Measurements from ENCODE around the gene CSRNP2.
A peak's percentile ranks its signal among the peaks of the same experiment; 100 is the strongest.

Gene CSRNP2

GRCh38 chr12:51077930-51078329 is 5.5 kb downstream of the CSRNP2 start:
- no peak for DNase-seq

GRCh38 chr12:51076236-51076930 is 7.0 kb downstream of the CSRNP2 start:
- DNase-seq = peak in 1 of 2 experiments; percentile 8

- no peak for DNase-seq
Measured at GRCh38 chr12:51075390-51075789, 8.0 kb downstream of the CSRNP2 start.

GRCh38 chr12:51071663-51072062 is 11.7 kb downstream of the CSRNP2 start:
- DNase-seq = no peak

GRCh38 chr12:51070004-51070403 is 13.4 kb downstream of the CSRNP2 start:
- DNase-seq = no peak

GRCh38 chr12:51067771-51068170 is 15.6 kb downstream of the CSRNP2 start:
- no peak for DNase-seq

GRCh38 chr12:51067229-51067628 is 16.2 kb downstream of the CSRNP2 start:
- DNase-seq = no peak

- no peak for DNase-seq
Measured at GRCh38 chr12:51065530-51065929, 17.9 kb downstream of the CSRNP2 start.

- no peak for DNase-seq
Measured at GRCh38 chr12:51062631-51063397, 20.6 kb downstream of the CSRNP2 start.

- no peak for DNase-seq
Measured at GRCh38 chr12:51059086-51059485, 24.3 kb downstream of the CSRNP2 start.

- no peak for DNase-seq
Measured at GRCh38 chr12:51056242-51056641, 27.2 kb downstream of the CSRNP2 start.

GRCh38 chr12:51055060-51055459 is 28.3 kb downstream of the CSRNP2 start:
- no peak for DNase-seq

GRCh38 chr12:51051787-51052186 is 31.6 kb downstream of the CSRNP2 start:
- no peak for DNase-seq

GRCh38 chr12:51049525-51049924 is 33.9 kb downstream of the CSRNP2 start:
- DNase-seq = no peak

- DNase-seq = no peak
Measured at GRCh38 chr12:51048661-51049251, 34.6 kb downstream of the CSRNP2 start.

GRCh38 chr12:51047655-51048540 is 35.5 kb downstream of the CSRNP2 start, which contains the start of gene LETMD1:
Gene LETMD1, plus strand, starts transcription at chr12:51048327. Its CDS starts 30 bp downstream, at chr12:51048357.
- peak; percentile 84 to 86 for DNase-seq

GRCh38 chr12:51036279-51036678 is 47.1 kb downstream of the CSRNP2 start:
- DNase-seq = no peak

GRCh38 chr12:51033457-51034089 is 49.8 kb downstream of the CSRNP2 start:
- DNase-seq = no peak

- DNase-seq = no peak
Measured at GRCh38 chr12:51033048-51033447, 50.3 kb downstream of the CSRNP2 start.

GRCh38 chr12:51028813-51029150 is 54.6 kb downstream of the CSRNP2 start:
- DNase-seq = no peak

- DNase-seq = peak in 1 of 2 experiments; percentile 4
Measured at GRCh38 chr12:51028126-51028812, 55.1 kb downstream of the CSRNP2 start.

GRCh38 chr12:51027342-51027835 is 56.0 kb downstream of the CSRNP2 start:
- no peak for DNase-seq
